H1 (cell line): ENCODE data around the gene FLCN. TPM values are rescaled to one million over a fixed set of nuclear protein-coding genes. Genes with fewer than 3 reads are reported as not detected.

ENCODE experiments used
- CTCF ChIA-PET: fragments of 300-600 bp; sonication (Branson Sonifier 250); formaldehyde crosslinking; loops from one replicate; lab custom pipeline; 2021; ENCODE audit not compliant: partially characterized antibody; lab: Charles Lee
- POLR2A ChIA-PET: fragments of 300-600 bp; sonication (Branson Sonifier 250); formaldehyde crosslinking; loops from one replicate; lab custom pipeline; 2021; ENCODE audit warnings: inconsistent platforms; ENCODE audit not compliant: partially characterized antibody; lab: Charles Lee
- DNase-seq, 2 experiments: peaks; one replicate each; pipeline versions ENCODE4 v3.0.0 to v3.0.0-alpha.2; 2010 to 2022; ENCODE audit warnings: low spot score in 2 of 2, low read depth in 1 of 2, mixed read lengths in 1 of 2
- FAIRE-seq: peaks from 2 replicates; lab custom pipeline; 2011; peaks lifted over from hg19 to GRCh38; lab: Jason Lieb, UNC
- H2AFZ ChIP-seq: 2 replicates; pipeline ENCODE4 v1.8.1; 2012; ENCODE audit warnings: low read length, inconsistent platforms
- H2AK5ac ChIP-seq: 2 replicates; pipeline ENCODE4 v1.6.1; 2013; ENCODE audit warnings: low read depth, low read length
- H2BK120ac ChIP-seq: replicated peaks from 2 replicates; pipeline ENCODE3; 2013; ENCODE audit warnings: low read depth, low read length, inconsistent platforms
- H2BK12ac ChIP-seq: 2 replicates; pipeline ENCODE4 v1.6.1; 2013; ENCODE audit warnings: low read depth, low read length
- H2BK15ac ChIP-seq: 2 replicates; pipeline ENCODE4 v1.6.1; 2013; ENCODE audit warnings: low read length
- H2BK20ac ChIP-seq: 2 replicates; pipeline ENCODE4 v1.6.1; 2013; ENCODE audit warnings: low read length
- H2BK5ac ChIP-seq: 2 replicates; pipeline ENCODE4 v1.6.1; 2013; ENCODE audit warnings: low read depth, low read length
- H3K14ac ChIP-seq: 2 replicates; pipeline ENCODE4 v1.6.1; 2013; ENCODE audit warnings: inconsistent platforms; ENCODE audit not compliant: insufficient read length
- H3K18ac ChIP-seq: 2 replicates; pipeline ENCODE4 v1.6.1; 2013; ENCODE audit warnings: low read length; ENCODE audit errors: extremely low read depth
- H3K23ac ChIP-seq: 2 replicates; pipeline ENCODE4 v1.6.1; 2013; ENCODE audit warnings: inconsistent platforms; ENCODE audit not compliant: insufficient read length
- H3K23me2 ChIP-seq: 2 replicates; pipeline ENCODE4 v1.6.1; 2013; ENCODE audit warnings: low read depth, low read length
- H3K27ac ChIP-seq: 2 replicates; pipeline ENCODE4 v1.6.1; 2011; ENCODE audit warnings: low read depth, low read length, inconsistent platforms
- H3K27me3 ChIP-seq, 4 experiments: replicated peaks in 1 of 4; 1 replicate in 1 of 4; 2 replicates in 3 of 4; pipeline versions ENCODE4 v1.6.1 to v1.8.1; 2011 to 2013; ENCODE audit warnings: low read length in 3 of 4, mild to moderate bottlenecking in 3 of 4, inconsistent platforms in 2 of 4, mixed read lengths in 2 of 4, moderate library complexity in 1 of 4; ENCODE audit not compliant: control insufficient read depth in 3 of 4, insufficient read depth in 3 of 4; ENCODE audit errors: extremely low read depth in 1 of 4
- H3K36me3 ChIP-seq, 4 experiments: 2 replicates each; pipeline versions ENCODE4 v1.6.1 to v1.8.1; 2011 to 2013; ENCODE audit warnings: mild to moderate bottlenecking in 4 of 4, low read length in 3 of 4, moderate library complexity in 2 of 4, control low read depth in 1 of 4, inconsistent platforms in 1 of 4; ENCODE audit not compliant: insufficient read depth in 4 of 4, control insufficient read depth in 2 of 4
- H3K4ac ChIP-seq: replicated peaks from 2 replicates; pipeline ENCODE3; 2013; ENCODE audit warnings: low read length, low read depth, mixed read lengths, inconsistent platforms; ENCODE audit not compliant: insufficient read length
- H3K4me1 ChIP-seq, 4 experiments: replicated peaks in 1 of 4; 1 replicate in 1 of 4; 2 replicates in 3 of 4; pipeline versions ENCODE4 v1.6.1 to v1.8.1; 2011 to 2013; ENCODE audit warnings: low read length in 3 of 4, inconsistent platforms in 2 of 4, mixed read lengths in 1 of 4; ENCODE audit not compliant: insufficient read depth in 4 of 4, control insufficient read depth in 3 of 4
- H3K4me2 ChIP-seq, 2 experiments: 2 replicates each; pipeline versions ENCODE4 v1.6.1 to v1.8.1; 2011 to 2013; ENCODE audit warnings: low read depth in 2 of 2, low read length in 2 of 2, control low read depth in 1 of 2, inconsistent platforms in 1 of 2, mild to moderate bottlenecking in 1 of 2; ENCODE audit not compliant: insufficient read depth in 1 of 2
- H3K4me3 ChIP-seq, 4 experiments: fragments of 200-600, 300-600 bp in 1 of 4; sonication (generic), shearing (Covaris generic), sonication (Bioruptor Twin) in 1 of 4; 2 replicates each; pipeline versions ENCODE4 v1.5.1 to v1.8.1; 2011 to 2016; ENCODE audit warnings: low read length in 4 of 4, low read depth in 3 of 4, control low read depth in 2 of 4, inconsistent platforms in 2 of 4, mild to moderate bottlenecking in 2 of 4, mixed read lengths in 1 of 4, moderate library complexity in 1 of 4; ENCODE audit not compliant: insufficient read depth in 2 of 4; ENCODE audit errors: extremely low read depth in 1 of 4
- H3K56ac ChIP-seq: replicated peaks from 2 replicates; pipeline ENCODE3; 2013; ENCODE audit warnings: low read depth, mild to moderate bottlenecking, mixed read lengths, low read length, inconsistent platforms; ENCODE audit not compliant: insufficient read length
- H3K79me1 ChIP-seq: 2 replicates; pipeline ENCODE4 v1.6.1; 2013; ENCODE audit warnings: low read depth, low read length, control low read depth
- H3K79me2 ChIP-seq, 2 experiments: 2 replicates each; pipeline versions ENCODE4 v1.6.1 to v1.8.1; 2012 to 2013; ENCODE audit warnings: low read length in 2 of 2, mild to moderate bottlenecking in 2 of 2, inconsistent platforms in 1 of 2; ENCODE audit not compliant: insufficient read depth in 2 of 2, control insufficient read depth in 1 of 2
- H3K9ac ChIP-seq, 4 experiments: replicated peaks in 1 of 4; 1 replicate in 1 of 4; 2 replicates in 3 of 4; pipeline versions ENCODE4 v1.6.1 to v1.8.1; 2011 to 2013; ENCODE audit warnings: low read depth in 3 of 4, low read length in 3 of 4, control low read depth in 2 of 4, mild to moderate bottlenecking in 2 of 4, moderate library complexity in 2 of 4, inconsistent platforms in 1 of 4; ENCODE audit errors: extremely low read depth in 1 of 4
- H3K9me3 ChIP-seq, 2 experiments: 2 replicates each; pipeline versions ENCODE4 v1.6.1 to v1.8.1; 2012 to 2013; ENCODE audit warnings: mild to moderate bottlenecking in 2 of 2, moderate library complexity in 2 of 2, control low read depth in 1 of 2, inconsistent platforms in 1 of 2, low read depth in 1 of 2, low read length in 1 of 2, mixed read lengths in 1 of 2; ENCODE audit not compliant: insufficient read depth in 2 of 2
- H4K20me1 ChIP-seq, 2 experiments: replicated peaks in 1 of 2; 2 replicates each; pipeline versions ENCODE3 to v1.8.1; 2011 to 2013; ENCODE audit warnings: inconsistent platforms in 2 of 2, low read length in 2 of 2, mild to moderate bottlenecking in 1 of 2; ENCODE audit not compliant: insufficient read depth in 2 of 2, control insufficient read depth in 1 of 2
- H4K5ac ChIP-seq: 2 replicates; pipeline ENCODE4 v1.6.1; 2013; ENCODE audit warnings: low read length, low read depth, mixed read lengths, inconsistent platforms; ENCODE audit not compliant: insufficient read length
- H4K8ac ChIP-seq: 2 replicates; pipeline ENCODE4 v1.8.0; 2013; ENCODE audit warnings: mild to moderate bottlenecking, moderate library complexity, low read length, inconsistent platforms; ENCODE audit not compliant: insufficient read depth; ENCODE audit errors: extremely low read depth
- H4K91ac ChIP-seq: replicated peaks from 2 replicates; pipeline ENCODE3; 2013; ENCODE audit warnings: low read length, mixed read lengths, inconsistent platforms; ENCODE audit not compliant: insufficient read length
- BACH1 ChIP-seq: IDR thresholded peaks from 2 replicates; pipeline ENCODE4 v1.6.1; 2012; ENCODE audit warnings: low read length, improper control_type of control experiment
- BRCA1 ChIP-seq: IDR thresholded peaks from 2 replicates; pipeline ENCODE4 v1.6.1; 2012; ENCODE audit warnings: low read depth, low read length, improper control_type of control experiment
- CBX8 ChIP-seq: fragments of 300-800, 300-1000 bp; sonication (generic); IDR thresholded peaks from 2 replicates; pipeline ENCODE4 v1.7.1; 2016; ENCODE audit warnings: low read depth, low read length, borderline replicate concordance
- JUN ChIP-seq: IDR thresholded peaks from 2 replicates; pipeline ENCODE4 v1.6.1; 2011; ENCODE audit warnings: low read depth, mild to moderate bottlenecking, improper control_type of control experiment, low read length
- KDM4A ChIP-seq: IDR thresholded peaks from one replicate; pipeline ENCODE4 v1.7.1; 2012; ENCODE audit warnings: low read depth, mild to moderate bottlenecking, moderate library complexity, low read length, inconsistent platforms; ENCODE audit not compliant: severe bottlenecking
- NRF1 ChIP-seq: IDR thresholded peaks from 2 replicates; pipeline ENCODE4 v1.6.1; 2011; ENCODE audit warnings: mild to moderate bottlenecking, low read depth, low read length, improper control_type of control experiment
- SIRT6 ChIP-seq: IDR thresholded peaks from one replicate; pipeline ENCODE4 v1.7.1; 2012; ENCODE audit warnings: low read length, inconsistent platforms
- SP2 ChIP-seq: IDR thresholded peaks from 2 replicates; pipeline ENCODE4 v1.6.1; 2012; ENCODE audit warnings: mild to moderate bottlenecking, low read length, inconsistent platforms
- SP4 ChIP-seq: IDR thresholded peaks from 2 replicates; pipeline ENCODE4 v1.6.1; 2012; ENCODE audit warnings: low read length, inconsistent platforms
- TBP ChIP-seq: IDR thresholded peaks from 2 replicates; pipeline ENCODE4 v1.6.1; 2011; ENCODE audit warnings: low read depth, low read length, improper control_type of control experiment
- TEAD4 ChIP-seq: IDR thresholded peaks from 2 replicates; pipeline ENCODE4 v1.6.1; 2012; ENCODE audit warnings: low read depth, low read length, inconsistent platforms, mixed read lengths
- YY1 ChIP-seq: IDR thresholded peaks from 2 replicates; pipeline ENCODE4 v1.6.1; 2011; ENCODE audit warnings: low read depth, mild to moderate bottlenecking, low read length
- WGBS, 2 experiments: shearing (Covaris generic) in 1 of 2; methylation state at CpG; one replicate each; pipeline versions ENCODE4 v1.1.6 to v1.1.7; 2013 to 2015; ENCODE audit warnings: low lambda C conversion rate in 2 of 2, mixed read lengths in 2 of 2, inconsistent platforms in 1 of 2, low coverage in 1 of 2, missing lambda C conversion rate in 1 of 2; ENCODE audit not compliant: insufficient replicate concordance in 2 of 2, insufficient coverage in 1 of 2, insufficient read length in 1 of 2; ENCODE audit errors: extremely low coverage in 1 of 2, missing lambda C conversion rate in 1 of 2; 5-methylcytosine and 5-hydroxymethylcytosine counted together
- polyA plus RNA-seq, 7 experiments: library from polyadenylated mRNA; depleted of rRNA in 3 of 7; stranded (reverse) in 5 of 7; unstranded in 2 of 7; fragments of >200 nt in 5 of 7; fragments of 200-250 nt in 2 of 7; gene quantifications; 1 replicate in 5 of 7; 2 replicates in 1 of 7; 4 replicates in 1 of 7; pipeline versions ENCODE4 v1.2.1 to v1.2.3, GENCODE V29; 2011 to 2013; ENCODE audit warnings: missing spikeins in 2 of 7, mixed read lengths in 2 of 7
- total RNA-seq: library from RNA; stranded (reverse); fragmentation: NEBNext Ultra II Directional; extraction: Animal tissue kit (Norgen Biotek cat#: 25700); gene quantifications from 2 replicates; pipeline ENCODE4 v1.2.1, GENCODE V29; 2021
- TF ChIP-seq, protein P1 (sequence below): IDR thresholded peaks from 2 replicates; pipeline ENCODE4 v1.6.1; 2011; ENCODE audit warnings: low read depth, mild to moderate bottlenecking, low read length; ENCODE audit not compliant: insufficient read depth

FLCN gene
- total and polyA plus RNA-seq, 2 of the 8 experiments (the other 6 are each of a cell fraction or from before 2014, with no cell fraction given) = 15.6 to 34.6 TPM

DNA sequence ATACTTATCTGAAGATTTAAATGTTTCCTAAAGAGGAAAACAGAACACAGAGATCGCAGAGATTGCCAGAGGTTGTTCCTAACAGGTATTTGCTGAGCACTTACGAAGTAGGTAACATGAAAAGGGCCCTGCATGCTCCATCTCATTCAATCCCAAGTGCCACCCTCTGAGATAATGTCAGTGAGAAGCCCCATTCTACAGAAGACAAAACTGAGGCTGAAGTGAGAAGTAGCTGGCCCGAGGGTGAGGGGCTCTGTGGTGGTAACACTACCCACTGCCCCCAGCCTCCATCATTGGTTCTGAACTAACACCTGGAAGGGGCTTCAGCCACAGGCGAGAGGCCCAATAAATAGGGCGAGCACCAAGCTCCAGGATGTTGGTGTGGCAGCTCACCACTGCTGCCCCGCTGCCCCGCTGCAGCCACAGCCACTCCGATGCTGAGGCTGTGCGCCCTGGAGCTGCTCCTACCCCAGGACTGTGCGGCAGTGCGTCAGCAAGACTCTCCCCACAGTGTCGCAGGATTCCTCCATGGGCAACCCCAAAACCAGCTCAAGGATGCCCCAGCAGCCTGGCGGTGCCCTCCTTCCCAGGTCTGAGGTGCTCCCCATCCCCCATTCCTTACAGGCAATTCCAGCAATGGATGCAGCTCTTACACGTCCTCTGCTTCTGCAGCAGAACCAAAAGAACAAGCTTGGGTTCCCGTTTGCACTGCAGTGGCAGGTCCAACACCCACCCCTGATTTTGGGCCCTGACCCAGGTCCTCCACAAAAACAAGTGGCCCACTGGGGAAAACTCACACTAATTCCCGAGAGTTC is 10.3 kb downstream of the FLCN start:
- H2BK20ac ChIP-seq = no peak overlapping the region
- H3K4me3 ChIP-seq = no peak overlapping the region
- ChIA-PET POLR2A (interaction anchor here (0.5 to 1.7 kb wide), 4 partner anchors 9 to 54 kb away, joined by 3 to 4 read pairs (median 4); no protein-coding TSS in a partner anchor), CTCF (interaction anchor here (1.7 kb wide), 1 partner anchor 86 kb away, joined by 5 read pairs; no protein-coding TSS in a partner anchor)
- no peaks in the 10 kb centered on the region for H3K4me1 ChIP-seq
- peaks cover 9 to 10% of the 10 kb centered on the region in 2 experiments for H4K20me1 ChIP-seq
- no peak overlapping the region; the same call in 1 of the 2 replicates for H4K8ac ChIP-seq
- no peak for DNase-seq
- H3K56ac ChIP-seq = no peak overlapping the region
- no peak overlapping the region for H3K18ac ChIP-seq
- H4K91ac ChIP-seq = no peak overlapping the region
- H3K9me3 ChIP-seq = no peaks in the 10 kb centered on the region
- FAIRE-seq = no peak
- H3K14ac ChIP-seq = no peak overlapping the region
- H3K4me2 ChIP-seq = no peak overlapping the region
- H3K27ac ChIP-seq = no peak overlapping the region
- H2AK5ac ChIP-seq = no peak overlapping the region
- H4K5ac ChIP-seq = no peak overlapping the region
- H3K36me3 ChIP-seq = peaks cover 18 to 90% (median 67%) of the 10 kb centered on the region in 4 experiments; a peak in 7 of 8 replicates
- H3K79me2 ChIP-seq = no peaks in the 10 kb centered on the region; a peak in 1 of 4 replicates
- no peak overlapping the region for H2BK5ac ChIP-seq
- H3K4ac ChIP-seq = no peak overlapping the region
- no peak overlapping the region for H2BK120ac ChIP-seq
- no peak overlapping the region for H2AFZ ChIP-seq
- H3K27me3 ChIP-seq = no peaks in the 10 kb centered on the region; a peak in 1 of 7 replicates
- no peak overlapping the region for H2BK15ac ChIP-seq
- no peak overlapping the region for H3K23ac ChIP-seq
- WGBS, 2 experiments = 95% methylated on average over 16 of the region's 16 CpGs; no CpG with 5 or more reads in 1 of the 2 experiments
- no peaks in the 10 kb centered on the region; the same call in 1 of the 2 replicates for H3K79me1 ChIP-seq
- no peaks in the 10 kb centered on the region for H3K23me2 ChIP-seq
- no peak overlapping the region for H2BK12ac ChIP-seq
- H3K9ac ChIP-seq = no peak overlapping the region
- TF ChIP-seq TBP (no peak), BRCA1 (no peak), SP2 (no peak), KDM4A (no peak), SP4 (no peak), CBX8 (no peak), BACH1 (no peak), TEAD4 (no peak), SIRT6 (no peak), NRF1 (no peak), YY1 (no peak), JUN (no peak)
- TF ChIP-seq, protein P1, sequence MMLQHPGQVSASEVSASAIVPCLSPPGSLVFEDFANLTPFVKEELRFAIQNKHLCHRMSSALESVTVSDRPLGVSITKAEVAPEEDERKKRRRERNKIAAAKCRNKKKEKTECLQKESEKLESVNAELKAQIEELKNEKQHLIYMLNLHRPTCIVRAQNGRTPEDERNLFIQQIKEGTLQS = no peak
